Measurements from ENCODE around the gene MAN1B1. TPM values are rescaled to one million over a fixed set of nuclear protein-coding genes. Genes with fewer than 3 reads are reported as not detected.

MAN1B1 gene
- total and polyA plus RNA-seq, 2 of the 4 experiments (the other 2 are of a cell fraction), result 28.7 to 55.1 TPM

- TF ChIP-seq CEBPB (IDR thresholded peaks at IDR 0.05; ENCODE audit: low read depth, low read length) (no peak), MAFK (IDR thresholded peaks at IDR 0.05; ENCODE audit: low read depth, low read length) (peak; percentile 37), MXI1 (IDR thresholded peaks at IDR 0.05; ENCODE audit: borderline replicate concordance, low read depth, low read length) (peak; percentile 61; the same call in 1 of the 2 replicates), MAZ (IDR thresholded peaks at IDR 0.05; ENCODE audit: borderline replicate concordance, low read depth, low read length) (peak; percentile 21; the same call in 1 of the 2 replicates), RAD21 (IDR thresholded peaks at IDR 0.05; ENCODE audit: low read length) (no peak), POLR2A (IDR thresholded peaks at IDR 0.05; ENCODE audit: low read depth, low read length) (no peak; the same call in 1 of the 2 replicates), SMC3 (IDR thresholded peaks at IDR 0.05; ENCODE audit: low read depth, low read length) (no peak), FOS (IDR thresholded peaks at IDR 0.05; ENCODE audit: low read depth, low read length) (peak; percentile 97)
Measured at GRCh38 chr9:137083394-137084004, 3.3 kb upstream of the MAN1B1 start (continued).
